PC-3 (cell line): Measurements from ENCODE around the gene C14orf132.

Experiments
- CTCF ChIP-seq: fragments of 300-600 bp; sonication (generic); conservative IDR thresholded peaks from 2 replicates; pipeline ENCODE4 v1.5.1; 2017; ENCODE audit warnings: antibody characterized with exemption, low read depth, mild to moderate bottlenecking, low read length
- EZH2 ChIP-seq: fragments of 300-600 bp; sonication (generic); IDR thresholded peaks from one replicate; pipeline ENCODE4 v1.6.1; 2017; ENCODE audit warnings: antibody characterized with exemption, mild to moderate bottlenecking, low read length; ENCODE audit not compliant: unreplicated experiment
- EZH2phosphoT487 ChIP-seq: fragments of 300-600 bp; sonication (generic); IDR thresholded peaks from 2 replicates; pipeline ENCODE4 v1.6.1; 2018; ENCODE audit warnings: mild to moderate bottlenecking, antibody characterized with exemption, low read length, borderline replicate concordance

GRCh38 chr14:96011607-96012006 lies 27.6 kb upstream of the C14orf132 start:
- TF ChIP-seq EZH2 (no peak), CTCF (no peak), EZH2phosphoT487 (no peak)
